Measurements from ENCODE around the gene DNMBP. TPM values are rescaled to one million over a fixed set of nuclear protein-coding genes. Genes with fewer than 3 reads are reported as not detected.
A peak's percentile ranks its signal among the peaks of the same experiment; 100 is the strongest.

DNMBP gene
- total RNA-seq, 1 donor from 2014 or later: 47.5 TPM

DNA sequence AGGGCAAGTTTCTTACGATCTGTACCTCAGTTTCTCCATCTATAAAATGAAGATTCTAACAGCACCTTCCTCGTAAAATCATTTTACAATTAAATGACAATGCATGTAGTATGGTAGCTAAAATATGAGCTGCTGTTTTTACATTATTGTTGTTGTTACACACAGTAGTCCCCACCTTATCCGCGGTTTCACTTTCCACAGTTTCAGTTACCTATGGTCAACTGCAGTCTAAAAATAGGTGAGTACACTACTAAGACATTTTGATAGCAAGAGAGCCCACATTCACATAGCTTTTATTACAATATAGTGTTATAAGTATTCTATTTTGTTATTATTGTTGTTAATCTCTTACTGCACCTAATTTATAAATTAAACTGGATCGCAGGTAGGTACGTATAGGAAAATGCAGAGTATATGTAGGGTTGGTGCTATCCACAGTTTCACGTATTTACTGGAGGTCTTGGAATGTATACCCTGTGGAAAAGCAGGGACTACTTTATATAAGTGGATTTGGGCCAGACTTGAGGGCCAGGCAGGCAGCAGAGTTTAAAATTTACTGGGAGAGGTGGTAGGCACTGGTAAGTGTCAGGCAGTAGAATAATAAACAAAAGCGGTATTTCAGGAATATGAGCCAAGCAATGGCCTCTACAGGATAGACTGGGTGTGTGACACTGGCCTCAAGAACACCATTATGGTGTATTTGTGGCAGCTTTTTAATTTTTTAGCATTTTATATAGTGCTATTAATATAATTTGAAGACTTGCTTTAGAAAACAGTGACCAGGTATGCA, 10.2 kb downstream of the DNMBP start:
- no peaks in the 10 kb centered on the region for H3K36me3 Mint-ChIP-seq (ENCODE audit: insufficient read depth)
- H3K9me3 Mint-ChIP-seq (ENCODE audit: low read depth): peaks cover 8% of the 10 kb centered on the region
- H3K27ac Mint-ChIP-seq: peak overlapping the region; percentile 38
- peaks cover 16% of the 10 kb centered on the region for H3K4me1 Mint-ChIP-seq (ENCODE audit: low read depth)
- no peak for DNase-seq (ENCODE audit: low spot score, unreplicated experiment)
- no peaks in the 10 kb centered on the region for H3K27me3 Mint-ChIP-seq
- no peak overlapping the region for H3K4me3 Mint-ChIP-seq (ENCODE audit: low read depth)
- TF ChIP-seq, protein P1, sequence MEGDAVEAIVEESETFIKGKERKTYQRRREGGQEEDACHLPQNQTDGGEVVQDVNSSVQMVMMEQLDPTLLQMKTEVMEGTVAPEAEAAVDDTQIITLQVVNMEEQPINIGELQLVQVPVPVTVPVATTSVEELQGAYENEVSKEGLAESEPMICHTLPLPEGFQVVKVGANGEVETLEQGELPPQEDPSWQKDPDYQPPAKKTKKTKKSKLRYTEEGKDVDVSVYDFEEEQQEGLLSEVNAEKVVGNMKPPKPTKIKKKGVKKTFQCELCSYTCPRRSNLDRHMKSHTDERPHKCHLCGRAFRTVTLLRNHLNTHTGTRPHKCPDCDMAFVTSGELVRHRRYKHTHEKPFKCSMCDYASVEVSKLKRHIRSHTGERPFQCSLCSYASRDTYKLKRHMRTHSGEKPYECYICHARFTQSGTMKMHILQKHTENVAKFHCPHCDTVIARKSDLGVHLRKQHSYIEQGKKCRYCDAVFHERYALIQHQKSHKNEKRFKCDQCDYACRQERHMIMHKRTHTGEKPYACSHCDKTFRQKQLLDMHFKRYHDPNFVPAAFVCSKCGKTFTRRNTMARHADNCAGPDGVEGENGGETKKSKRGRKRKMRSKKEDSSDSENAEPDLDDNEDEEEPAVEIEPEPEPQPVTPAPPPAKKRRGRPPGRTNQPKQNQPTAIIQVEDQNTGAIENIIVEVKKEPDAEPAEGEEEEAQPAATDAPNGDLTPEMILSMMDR (IDR thresholded peaks at IDR 0.05; ENCODE audit: unreplicated experiment): no peak

GRCh38 chr10:99998889-99999288, 10.9 kb downstream of the DNMBP start:
- no peaks in the 10 kb centered on the region for H3K36me3 Mint-ChIP-seq (ENCODE audit: insufficient read depth)
- H3K4me3 Mint-ChIP-seq (ENCODE audit: low read depth): no peak overlapping the region
- TF ChIP-seq, protein P1 (IDR thresholded peaks at IDR 0.05; ENCODE audit: unreplicated experiment): no peak
- peaks cover 8% of the 10 kb centered on the region for H3K9me3 Mint-ChIP-seq (ENCODE audit: low read depth)
- peaks cover 16% of the 10 kb centered on the region for H3K4me1 Mint-ChIP-seq (ENCODE audit: low read depth)
- peak overlapping the region; percentile 38 for H3K27ac Mint-ChIP-seq
- H3K27me3 Mint-ChIP-seq: no peaks in the 10 kb centered on the region
- no peak for DNase-seq (ENCODE audit: low spot score, unreplicated experiment)

DNA sequence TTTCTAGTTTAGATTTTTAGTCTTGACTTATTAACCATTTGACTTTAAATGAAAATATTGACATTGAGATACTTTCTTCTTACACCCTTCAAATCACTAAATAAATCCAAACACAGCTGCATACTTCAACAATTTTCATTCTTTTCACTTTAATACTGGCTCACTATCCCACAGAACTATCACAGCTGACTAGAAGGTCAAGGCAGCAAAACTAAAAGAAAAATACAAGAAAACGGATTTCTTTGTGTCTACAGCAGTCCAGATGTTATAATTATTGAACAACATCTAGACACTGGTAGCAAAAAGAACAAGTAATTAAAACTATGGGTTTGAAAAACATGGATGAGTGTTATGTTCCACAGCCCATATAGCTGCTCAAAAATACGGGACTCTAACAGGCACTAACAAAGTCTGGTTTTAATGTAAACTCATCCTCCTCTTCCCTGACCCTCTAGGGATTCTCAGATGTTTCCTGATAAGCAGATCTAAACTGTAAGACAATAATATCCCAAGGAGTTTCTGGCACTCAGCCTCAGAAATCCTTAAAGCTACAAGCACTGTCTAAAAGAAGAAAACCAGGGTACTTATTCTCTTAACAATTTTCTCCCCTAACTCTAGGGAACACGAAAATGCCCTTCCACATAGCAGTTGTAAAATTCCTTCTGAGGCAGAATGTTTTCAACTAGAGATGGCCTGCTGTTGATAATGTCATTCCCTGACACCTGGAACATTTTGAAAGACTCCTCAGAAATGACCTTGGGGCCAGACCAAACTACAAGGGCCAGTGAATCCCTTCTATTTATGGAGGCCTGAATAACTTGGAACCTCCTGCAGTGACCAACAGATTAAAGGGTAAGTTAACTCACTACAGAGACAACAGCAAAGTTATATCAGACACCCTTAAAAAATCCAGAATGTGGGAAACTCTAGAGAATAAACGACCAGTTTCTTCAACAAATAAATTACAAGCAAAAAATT, 12.8 kb downstream of the DNMBP start:
- peak overlapping the region; percentile 10 for H3K27ac Mint-ChIP-seq

GRCh38 chr10:99995713-99996112, 14.0 kb downstream of the DNMBP start:
- peaks cover 3% of the 10 kb centered on the region for H3K9me3 Mint-ChIP-seq (ENCODE audit: low read depth)
- no peak overlapping the region for H3K27ac Mint-ChIP-seq
- TF ChIP-seq, protein P1 (IDR thresholded peaks at IDR 0.05; ENCODE audit: unreplicated experiment): no peak
- H3K4me1 Mint-ChIP-seq (ENCODE audit: low read depth): peaks cover 12% of the 10 kb centered on the region
- no peak overlapping the region for H3K4me3 Mint-ChIP-seq (ENCODE audit: low read depth)
- H3K27me3 Mint-ChIP-seq: no peaks in the 10 kb centered on the region
- H3K36me3 Mint-ChIP-seq (ENCODE audit: insufficient read depth): no peaks in the 10 kb centered on the region
- DNase-seq (ENCODE audit: low spot score, unreplicated experiment): no peak

More for the DNA sequence above, 12.8 kb downstream of the DNMBP start:
- H3K27me3 Mint-ChIP-seq: no peaks in the 10 kb centered on the region
- H3K9me3 Mint-ChIP-seq (ENCODE audit: low read depth): peaks cover 3% of the 10 kb centered on the region
- no peak overlapping the region for H3K4me3 Mint-ChIP-seq (ENCODE audit: low read depth)
- no peaks in the 10 kb centered on the region for H3K36me3 Mint-ChIP-seq (ENCODE audit: insufficient read depth)
- DNase-seq (ENCODE audit: low spot score, unreplicated experiment): no peak
- TF ChIP-seq, protein P1 (IDR thresholded peaks at IDR 0.05; ENCODE audit: unreplicated experiment): no peak
- peaks cover 14% of the 10 kb centered on the region for H3K4me1 Mint-ChIP-seq (ENCODE audit: low read depth)

- TF ChIP-seq, protein P1 (IDR thresholded peaks at IDR 0.05; ENCODE audit: unreplicated experiment): no peak
- H3K36me3 Mint-ChIP-seq (ENCODE audit: insufficient read depth): no peaks in the 10 kb centered on the region
- H3K4me1 Mint-ChIP-seq (ENCODE audit: low read depth): peaks cover 12% of the 10 kb centered on the region
- H3K9me3 Mint-ChIP-seq (ENCODE audit: low read depth): peaks cover 3% of the 10 kb centered on the region
- no peak for DNase-seq (ENCODE audit: low spot score, unreplicated experiment)
- H3K4me3 Mint-ChIP-seq (ENCODE audit: low read depth): no peak overlapping the region
- H3K27ac Mint-ChIP-seq: no peak overlapping the region
- no peaks in the 10 kb centered on the region for H3K27me3 Mint-ChIP-seq
Measured at GRCh38 chr10:99995269-99995668, 14.5 kb downstream of the DNMBP start.

Measured in progenitor cell of endocrine pancreas (in vitro differentiated cells).